ENCODE measurements around the gene UXS1.

- no peak for TF ChIP-seq POLR2A (IDR thresholded peaks at IDR 0.05)
- no peak for TF ChIP-seq CTCF (IDR thresholded peaks at IDR 0.05)
These were observed 65.0 kb downstream of the UXS1 start for GRCh38 chr2:106129150-106129549.
